Progenitor cell of endocrine pancreas (in vitro differentiated cells): ENCODE results near the gene JPT1. TPM values are rescaled to one million over a fixed set of nuclear protein-coding genes. Genes with fewer than 3 reads are reported as not detected.
"Not testable (repeated sequence)": the region's sequence is repeated elsewhere in the genome, so short reads cannot be mapped to it uniquely, and the experiment has no call there.

Experiments used
- DNase-seq: peaks from one replicate; pipeline ENCODE4 v3.0.0; 2021; ENCODE audit warnings: low spot score; ENCODE audit not compliant: unreplicated experiment
- H3K27ac Mint-ChIP-seq: 2 replicates; pipeline ENCODE4 v1.8.0; 2021; ENCODE audit warnings: mild to moderate bottlenecking, moderate library complexity, mixed read lengths
- H3K27me3 Mint-ChIP-seq: 2 replicates; pipeline ENCODE4 v1.8.0; 2021; ENCODE audit warnings: mixed read lengths
- H3K36me3 Mint-ChIP-seq: 2 replicates; pipeline ENCODE4 v1.8.0; 2022; ENCODE audit warnings: mixed read lengths; ENCODE audit not compliant: insufficient read depth
- H3K4me1 Mint-ChIP-seq: 2 replicates; pipeline ENCODE4 v1.8.0; 2021; ENCODE audit warnings: low read depth, mixed read lengths
- H3K4me3 Mint-ChIP-seq: 2 replicates; pipeline ENCODE4 v1.8.0; 2021; ENCODE audit warnings: low read depth, mild to moderate bottlenecking, moderate library complexity, mixed read lengths
- H3K9me3 Mint-ChIP-seq: 2 replicates; pipeline ENCODE4 v1.8.0; 2021; ENCODE audit warnings: low read depth, mixed read lengths
- total RNA-seq: library from RNA; stranded (reverse); gene quantifications from 2 replicates; pipeline ENCODE4 v1.2.1, GENCODE V29; 2021
- TF ChIP-seq, protein P1 (sequence below): fragments of 200-600 bp; sonication (generic); IDR thresholded peaks from one replicate; pipeline ENCODE4 v1.5.0; 2021; ENCODE audit warnings: antibody characterized with exemption, mild to moderate bottlenecking; ENCODE audit not compliant: unreplicated experiment

JPT1 gene
- total RNA-seq, 1 donor from 2014 or later: 202 TPM

DNA sequence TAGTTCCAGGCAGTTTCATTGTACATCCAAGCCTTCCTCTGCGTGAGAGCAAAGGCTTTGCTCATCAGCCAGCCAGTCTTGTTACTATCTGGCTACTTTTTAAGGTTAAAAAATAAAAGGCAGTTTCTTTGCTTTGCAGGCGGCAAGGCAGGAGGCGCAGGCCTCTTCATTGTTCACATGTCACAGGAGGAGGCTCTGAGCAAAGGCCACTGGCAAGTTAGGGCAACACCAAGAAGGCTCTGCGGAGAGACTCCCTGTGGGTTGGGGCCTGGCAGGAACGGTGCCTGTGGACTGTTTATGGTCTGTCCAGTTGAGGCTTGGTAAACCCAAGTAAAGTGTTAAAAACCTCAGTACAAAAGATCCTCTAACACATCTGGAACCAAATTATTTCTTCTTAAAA, 18.9 kb downstream of the JPT1 start:
- TF ChIP-seq, protein P1, sequence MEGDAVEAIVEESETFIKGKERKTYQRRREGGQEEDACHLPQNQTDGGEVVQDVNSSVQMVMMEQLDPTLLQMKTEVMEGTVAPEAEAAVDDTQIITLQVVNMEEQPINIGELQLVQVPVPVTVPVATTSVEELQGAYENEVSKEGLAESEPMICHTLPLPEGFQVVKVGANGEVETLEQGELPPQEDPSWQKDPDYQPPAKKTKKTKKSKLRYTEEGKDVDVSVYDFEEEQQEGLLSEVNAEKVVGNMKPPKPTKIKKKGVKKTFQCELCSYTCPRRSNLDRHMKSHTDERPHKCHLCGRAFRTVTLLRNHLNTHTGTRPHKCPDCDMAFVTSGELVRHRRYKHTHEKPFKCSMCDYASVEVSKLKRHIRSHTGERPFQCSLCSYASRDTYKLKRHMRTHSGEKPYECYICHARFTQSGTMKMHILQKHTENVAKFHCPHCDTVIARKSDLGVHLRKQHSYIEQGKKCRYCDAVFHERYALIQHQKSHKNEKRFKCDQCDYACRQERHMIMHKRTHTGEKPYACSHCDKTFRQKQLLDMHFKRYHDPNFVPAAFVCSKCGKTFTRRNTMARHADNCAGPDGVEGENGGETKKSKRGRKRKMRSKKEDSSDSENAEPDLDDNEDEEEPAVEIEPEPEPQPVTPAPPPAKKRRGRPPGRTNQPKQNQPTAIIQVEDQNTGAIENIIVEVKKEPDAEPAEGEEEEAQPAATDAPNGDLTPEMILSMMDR: no peak
- Mint-ChIP-seq H3K36me3 (peaks cover 17% of the 10 kb centered on the region), H3K4me1 (peaks cover 5% of the 10 kb centered on the region), H3K27me3 (no peaks in the 10 kb centered on the region), H3K27ac (peak overlapping the region; percentile 78), H3K9me3 (no peaks in the 10 kb centered on the region), H3K4me3 (no peak overlapping the region)
- DNase-seq: no peak

DNA sequence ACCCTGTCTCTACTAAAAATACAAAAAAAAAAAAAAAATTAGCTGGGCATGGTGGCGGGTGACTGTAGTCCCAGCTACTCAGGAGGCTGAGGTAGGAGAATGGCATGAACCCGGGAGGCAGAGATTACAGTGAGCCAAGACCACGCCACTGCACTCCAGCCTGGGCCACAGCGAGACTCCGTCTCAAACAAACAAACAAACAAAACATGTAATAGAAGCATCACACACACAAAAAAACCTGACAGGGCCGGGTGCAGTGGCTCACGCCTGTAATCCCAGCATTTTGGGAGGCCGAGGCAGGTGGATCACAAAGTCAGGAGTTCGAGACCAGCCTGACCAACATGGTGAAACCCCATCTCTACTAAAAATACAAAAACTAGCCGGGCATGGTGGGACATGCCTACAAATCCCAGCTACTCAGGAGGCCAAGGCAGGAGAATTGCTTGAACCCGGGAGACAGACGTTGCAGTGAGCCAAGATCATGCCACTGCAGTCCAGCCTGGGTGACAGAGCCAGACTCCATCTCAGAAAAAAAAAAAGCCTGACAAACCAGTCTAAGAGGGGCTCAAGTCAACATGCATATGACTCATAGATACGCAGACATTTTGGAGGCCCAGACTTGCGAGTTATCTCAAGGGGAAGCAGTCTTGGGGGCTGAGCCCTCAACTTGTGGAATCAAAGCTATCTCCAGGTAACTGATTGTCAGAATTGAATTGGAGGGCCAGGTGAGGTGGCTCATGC, 20.5 kb downstream of the JPT1 start:
- peak overlapping the region; percentile 14 for H3K4me3 Mint-ChIP-seq
- DNase-seq, H3K36me3 Mint-ChIP-seq, H3K27me3 Mint-ChIP-seq, H3K9me3 Mint-ChIP-seq, H3K4me1 Mint-ChIP-seq: not testable (repeated sequence)
- peak overlapping the region; percentile 76 for H3K27ac Mint-ChIP-seq

DNA sequence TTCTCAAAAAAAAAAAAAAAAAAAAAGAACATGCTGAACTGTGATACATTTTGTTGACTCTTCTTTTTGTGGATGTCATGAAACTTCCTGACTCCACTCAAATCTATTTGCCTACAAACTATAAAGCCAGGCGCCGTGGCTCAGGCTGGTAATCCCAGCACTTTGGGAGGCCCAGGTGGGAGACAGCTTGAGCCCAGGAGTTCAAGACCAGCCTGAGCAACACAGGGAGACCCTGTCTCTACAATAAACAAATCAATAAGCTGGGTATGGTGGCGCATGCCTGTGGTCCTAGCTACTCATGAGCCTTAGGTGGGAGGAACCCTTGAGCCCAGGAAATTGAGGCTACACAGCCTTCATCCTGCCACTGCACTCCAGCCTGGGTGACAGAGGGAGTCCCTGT, 21.3 kb downstream of the JPT1 start:
- Mint-ChIP-seq H3K4me1 (peaks cover 4% of the 10 kb centered on the region), H3K4me3 (peak overlapping the region; percentile 45), H3K27ac (peak overlapping the region; percentile 76), H3K9me3 (no peaks in the 10 kb centered on the region), H3K27me3 (no peaks in the 10 kb centered on the region), H3K36me3 (peaks cover 10% of the 10 kb centered on the region)
- no peak for DNase-seq
- TF ChIP-seq, protein P1: no peak

DNA sequence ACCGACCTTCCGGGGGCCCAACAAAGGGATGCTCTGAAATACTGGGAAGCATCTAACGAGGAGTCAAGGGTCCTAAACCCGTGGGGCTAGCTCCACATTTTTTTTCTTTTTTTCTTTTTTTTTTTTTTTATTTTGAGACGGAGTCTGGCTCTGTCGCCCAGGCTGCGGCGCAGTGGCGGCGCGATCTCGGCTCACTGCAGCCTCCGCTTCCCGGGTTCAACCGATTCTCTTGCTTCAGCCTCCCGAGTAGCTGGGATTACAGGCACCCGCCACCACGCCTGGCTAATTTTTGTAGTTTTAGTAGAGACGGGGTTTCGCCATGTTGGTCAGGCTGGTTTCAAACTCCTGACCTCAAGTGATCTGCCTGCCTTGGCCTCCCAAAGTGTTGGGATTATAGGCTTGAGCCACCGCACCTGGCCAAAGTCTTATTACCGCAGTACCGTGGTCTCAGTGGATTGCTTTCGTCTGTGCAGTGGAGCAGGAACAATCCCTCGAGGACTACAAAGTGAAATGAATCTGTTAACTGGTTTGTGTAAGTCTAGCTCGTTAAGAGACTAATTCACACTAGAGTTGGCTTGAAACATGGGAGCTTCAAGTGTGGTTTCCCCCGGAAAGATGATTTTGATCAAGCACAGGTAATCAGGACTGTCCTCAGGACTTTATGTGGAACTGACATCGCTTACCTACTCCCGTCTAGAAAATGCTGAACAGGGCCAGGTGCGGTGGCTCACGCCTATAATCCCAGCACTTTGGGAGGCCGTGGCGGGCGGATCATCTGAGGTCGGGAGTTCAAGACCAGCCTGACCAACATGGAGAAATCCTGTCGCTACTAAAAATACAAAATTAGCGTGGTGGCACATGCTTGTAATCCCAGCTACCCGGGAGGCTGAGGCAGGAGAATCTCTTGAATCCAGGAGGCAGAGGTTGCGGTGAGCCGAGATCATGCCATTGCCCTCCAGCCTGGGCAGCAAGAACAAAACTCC, 22.0 kb downstream of the JPT1 start:
- H3K36me3 Mint-ChIP-seq, DNase-seq, H3K4me1 Mint-ChIP-seq, H3K27me3 Mint-ChIP-seq, H3K9me3 Mint-ChIP-seq: not testable (repeated sequence)
- H3K4me3 Mint-ChIP-seq: peak overlapping the region; percentile 81
- H3K27ac Mint-ChIP-seq: peak overlapping the region; percentile 96

DNA sequence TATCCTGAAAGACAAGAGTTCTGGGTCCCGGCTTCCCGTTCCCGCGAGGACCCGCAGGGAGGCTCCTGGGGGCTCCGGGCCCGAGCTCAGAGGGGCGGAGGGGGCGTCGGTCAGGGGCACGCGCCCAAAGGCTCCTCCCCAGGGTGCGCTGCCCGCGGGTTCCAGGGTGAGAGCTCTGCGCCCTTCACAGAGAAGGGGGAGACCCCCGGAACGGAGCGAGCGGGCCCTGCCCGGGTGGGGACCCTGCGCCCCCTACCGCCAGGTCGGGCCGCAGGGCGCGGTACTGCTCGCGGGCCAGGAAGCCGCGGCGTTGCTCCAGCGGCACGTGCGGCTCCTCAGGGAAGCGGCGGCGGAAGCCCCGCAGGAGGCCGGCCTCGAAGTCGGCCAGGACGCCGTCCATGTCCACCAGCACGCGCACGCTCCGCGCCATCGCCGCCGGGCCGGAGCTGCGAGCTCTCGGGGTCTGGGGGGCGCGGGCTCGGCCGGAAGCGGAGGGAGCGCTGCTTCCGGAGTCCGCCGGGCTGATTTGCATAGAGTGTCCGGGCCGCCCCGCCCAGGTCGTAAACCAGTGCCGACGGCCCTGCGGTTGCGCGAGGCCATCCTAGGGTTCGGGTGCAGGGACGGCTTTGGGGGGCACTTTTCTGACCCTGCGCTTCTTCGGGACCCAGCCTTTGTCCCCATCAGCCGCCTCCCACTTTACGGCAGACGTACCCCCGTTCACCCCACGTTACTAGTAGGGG, 22.9 kb downstream of the JPT1 start, which contains the start of gene NT5C:
TSS of gene NT5C (minus strand) at position 465 of the 740 bp plus-strand sequence. CDS start at position 430, 35 bp downstream.
- peak; percentile 64 for DNase-seq
- Mint-ChIP-seq H3K4me3 (peak within 1 kb of the TSS; percentile 86), H3K9me3 (no peaks in the 10 kb centered on the region), H3K4me1 (peaks cover 4% of the 10 kb centered on the region), H3K27me3 (no peaks in the 10 kb centered on the region), H3K27ac (peak within 1 kb of the TSS; percentile 96), H3K36me3 (peaks cover 10% of the 10 kb centered on the region)
- TF ChIP-seq, protein P1: peak; percentile 80
